ENCODE results near the gene DENND4C. TPM values are rescaled to one million over a fixed set of nuclear protein-coding genes. Genes with fewer than 3 reads are reported as not detected.

Gene DENND4C
- total RNA-seq, 120 experiments from 2014 or later: 25.3 to 66.1 (median 39.0) TPM

Other genes with a start within 250 kb of the DENND4C start
- 1 to 10 TPM in 5 of 120 experiments, under 1 TPM in 73, not detected in 42; 0.04 to 2.8 (median 0.27) TPM for gene SAXO1, start 197.5 kb upstream of the DENND4C start, total RNA-seq
- 100 to 1,000 TPM in 109 of 120 experiments, 10 to 100 TPM in 11; 71.2 to 162 (median 128) TPM for gene RRAGA, start 181.3 kb upstream of the DENND4C start, total RNA-seq
- 10 to 100 TPM in 113 of 120 experiments, 1 to 10 TPM in 7; 8.9 to 18.7 (median 12.9) TPM for gene HAUS6, start 127.8 kb upstream of the DENND4C start, total RNA-seq
- 10 to 100 TPM in 112 of 120 experiments, 1 to 10 TPM in 8; 6.8 to 76.7 (median 17.3) TPM for gene PLIN2, start 103.2 kb upstream of the DENND4C start, total RNA-seq
- gene RPS6, start 149.5 kb downstream of the DENND4C start, total RNA-seq: 100 to 1,000 TPM; 380 to 738 (median 498) TPM
- gene ACER2, start 178.3 kb downstream of the DENND4C start, total RNA-seq: 10 to 100 TPM in 39 of 120 experiments, 1 to 10 TPM in 81; 4.6 to 16.6 (median 8.6) TPM

All from dorsolateral prefrontal cortex (tissue), 118 donors.